Suprapubic skin (tissue), 3 donors: ENCODE results near the gene AFF4.

ENCODE experiments used
- CTCF ChIP-seq, 2 donors: fragments of 200-600 bp in 1 of 2; fragments of 450-650 bp in 1 of 2; sonication (generic) in 1 of 2; IDR thresholded peaks; one replicate each; pipeline ENCODE4 v1.5.1; 2016 to 2019; ENCODE audit warnings: antibody characterized with exemption in 2 of 2, mild to moderate bottlenecking in 1 of 2, moderate library complexity in 1 of 2
- EP300 ChIP-seq: sonication (generic); formaldehyde crosslinking; IDR thresholded peaks from one replicate; pipeline ENCODE4 v1.6.1; 2017; ENCODE audit warnings: antibody characterized with exemption

GRCh38 chr5:132926437-132926836 lies 37.0 kb downstream of the AFF4 start:
- TF ChIP-seq CTCF (IDR thresholded peaks at IDR 0.05): no peak
- TF ChIP-seq EP300: no peak
